AG10803 (cell line): ENCODE data around the gene RIC3.
"Not testable (repeated sequence)": the region's sequence is repeated elsewhere in the genome, so short reads cannot be mapped to it uniquely, and the experiment has no call there.

ENCODE experiments used
- DNase-seq: peaks from one replicate; pipeline ENCODE4 v3.0.0; 2010; ENCODE audit warnings: low read depth
- H3K4me3 ChIP-seq: 2 replicates; pipeline ENCODE4 v1.5.1; 2011; ENCODE audit warnings: mild to moderate bottlenecking, low read length, control low read depth
- TF ChIP-seq, protein P1 (sequence below): conservative IDR thresholded peaks from 2 replicates; pipeline ENCODE4 v1.5.1; 2011; ENCODE audit warnings: mild to moderate bottlenecking, low read length, control low read depth, inconsistent platforms

The RIC3 gene

DNA sequence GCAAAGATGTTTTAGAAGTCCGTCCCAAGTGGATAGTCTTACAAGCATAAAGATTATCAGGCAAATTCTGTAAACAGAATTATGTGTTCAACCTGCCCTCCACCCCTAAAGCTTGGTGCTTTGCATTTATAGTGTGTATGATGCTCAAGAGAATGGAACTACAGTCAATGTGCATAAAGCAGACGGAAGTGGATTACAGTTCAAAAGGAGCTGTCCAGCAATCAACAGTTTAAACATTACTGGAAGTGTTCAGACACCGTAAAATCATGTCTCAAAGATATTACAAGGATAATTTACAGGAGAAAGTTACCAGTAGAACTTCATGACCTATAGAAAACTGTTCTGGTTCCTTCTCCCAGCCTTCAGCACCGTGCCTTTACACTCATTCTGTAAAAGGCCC is 1.0 kb downstream of the RIC3 start:
- no peak overlapping the region for H3K4me3 ChIP-seq

DNA sequence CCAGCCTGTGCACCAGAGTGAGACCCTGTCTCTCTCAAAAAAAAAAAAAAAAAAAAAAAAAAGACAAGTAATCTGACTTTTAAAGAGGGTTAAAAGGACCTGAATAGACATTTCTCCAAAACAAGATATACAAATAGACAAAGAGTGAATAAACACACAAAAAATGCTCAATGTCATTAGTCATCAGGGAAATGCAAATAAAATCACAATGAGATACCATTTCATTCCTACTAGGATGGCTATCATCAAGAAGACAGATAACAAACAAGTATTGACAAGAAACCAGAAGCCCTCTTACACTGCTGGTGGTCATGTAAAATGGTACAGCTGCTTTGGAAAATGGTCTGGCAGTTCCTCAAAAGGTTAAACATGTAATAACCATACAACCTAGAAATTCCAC is 4.1 kb downstream of the RIC3 start:
- TF ChIP-seq, protein P1, sequence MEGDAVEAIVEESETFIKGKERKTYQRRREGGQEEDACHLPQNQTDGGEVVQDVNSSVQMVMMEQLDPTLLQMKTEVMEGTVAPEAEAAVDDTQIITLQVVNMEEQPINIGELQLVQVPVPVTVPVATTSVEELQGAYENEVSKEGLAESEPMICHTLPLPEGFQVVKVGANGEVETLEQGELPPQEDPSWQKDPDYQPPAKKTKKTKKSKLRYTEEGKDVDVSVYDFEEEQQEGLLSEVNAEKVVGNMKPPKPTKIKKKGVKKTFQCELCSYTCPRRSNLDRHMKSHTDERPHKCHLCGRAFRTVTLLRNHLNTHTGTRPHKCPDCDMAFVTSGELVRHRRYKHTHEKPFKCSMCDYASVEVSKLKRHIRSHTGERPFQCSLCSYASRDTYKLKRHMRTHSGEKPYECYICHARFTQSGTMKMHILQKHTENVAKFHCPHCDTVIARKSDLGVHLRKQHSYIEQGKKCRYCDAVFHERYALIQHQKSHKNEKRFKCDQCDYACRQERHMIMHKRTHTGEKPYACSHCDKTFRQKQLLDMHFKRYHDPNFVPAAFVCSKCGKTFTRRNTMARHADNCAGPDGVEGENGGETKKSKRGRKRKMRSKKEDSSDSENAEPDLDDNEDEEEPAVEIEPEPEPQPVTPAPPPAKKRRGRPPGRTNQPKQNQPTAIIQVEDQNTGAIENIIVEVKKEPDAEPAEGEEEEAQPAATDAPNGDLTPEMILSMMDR = no peak
- no peak overlapping the region for H3K4me3 ChIP-seq
- no peak for DNase-seq

More for the DNA sequence above, 1.0 kb downstream of the RIC3 start:
- TF ChIP-seq, protein P1 = no peak
- DNase-seq = no peak

DNA sequence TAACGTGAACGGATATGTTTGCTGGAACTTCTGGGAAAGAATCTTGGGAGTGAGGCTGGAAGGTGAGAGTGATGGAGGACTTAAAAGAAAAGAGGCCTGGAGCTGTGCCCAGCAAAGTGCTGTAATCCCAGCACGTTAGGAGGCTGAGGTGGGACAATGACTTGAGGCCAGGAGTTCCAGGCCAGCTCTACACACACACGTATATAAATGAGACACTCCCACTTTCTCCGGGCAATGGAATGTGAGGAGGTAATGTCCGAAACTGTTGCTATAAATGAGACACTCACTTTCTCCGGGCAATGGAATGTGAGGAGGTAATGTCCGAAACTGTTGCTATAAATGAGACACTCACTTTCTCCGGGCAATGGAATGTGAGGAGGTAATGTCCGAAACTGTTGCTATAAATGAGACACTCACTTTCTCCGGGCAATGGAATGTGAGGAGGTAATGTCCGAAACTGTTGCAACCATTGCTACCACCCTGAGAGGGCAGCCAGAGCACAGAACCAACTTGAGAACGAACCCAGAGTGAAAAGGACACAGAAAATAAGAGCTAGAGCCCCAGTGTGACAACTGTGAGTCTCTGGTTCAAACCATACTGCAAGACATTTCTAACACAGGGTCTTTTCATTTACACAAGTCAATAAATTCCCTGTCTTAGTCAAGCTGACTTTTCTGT is 7.1 kb downstream of the RIC3 start:
- not testable (repeated sequence) for H3K4me3 ChIP-seq, DNase-seq

DNA sequence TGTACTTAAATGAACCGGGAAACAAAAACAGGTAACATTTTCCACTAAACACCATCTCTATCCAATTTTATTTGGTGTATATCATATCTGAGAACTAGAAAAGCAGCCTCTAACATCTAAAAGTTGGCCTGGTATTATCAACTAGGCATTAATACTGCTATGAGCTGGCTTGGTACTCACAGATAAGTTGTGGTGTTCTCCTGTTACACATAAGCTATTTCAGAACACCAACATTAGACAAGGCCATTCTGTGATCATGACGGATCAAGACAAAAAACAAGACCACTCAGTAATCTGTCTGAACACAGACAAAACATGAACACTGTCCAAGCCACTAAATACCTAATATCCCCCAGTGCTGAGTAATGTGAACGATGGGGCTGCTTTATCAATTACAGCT is 11.9 kb downstream of the RIC3 start:
- DNase-seq = no peak
- TF ChIP-seq, protein P1 = no peak

DNA sequence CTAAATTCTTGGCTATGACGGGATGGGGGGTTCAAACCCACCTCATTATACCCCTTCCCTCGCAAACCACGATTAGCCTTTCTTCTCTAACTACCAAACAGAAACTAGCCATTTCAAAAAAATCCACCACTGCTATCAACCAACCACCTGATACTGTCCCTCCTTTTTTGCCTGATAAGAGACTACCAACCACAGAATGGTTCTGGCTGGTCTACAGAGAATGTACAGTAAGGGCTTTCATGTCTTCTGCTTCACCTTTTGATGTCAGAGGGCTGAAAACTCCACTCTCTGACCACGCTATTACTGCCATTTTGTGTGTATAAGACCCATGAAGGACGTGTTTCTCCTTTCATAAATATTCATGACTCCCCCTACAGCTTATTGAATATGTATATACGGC is 19.1 kb downstream of the RIC3 start:
- TF ChIP-seq, protein P1 = no peak
- H3K4me3 ChIP-seq = no peak overlapping the region
- no peak for DNase-seq

More for the DNA sequence above, 11.9 kb downstream of the RIC3 start:
- H3K4me3 ChIP-seq = no peak overlapping the region

DNA sequence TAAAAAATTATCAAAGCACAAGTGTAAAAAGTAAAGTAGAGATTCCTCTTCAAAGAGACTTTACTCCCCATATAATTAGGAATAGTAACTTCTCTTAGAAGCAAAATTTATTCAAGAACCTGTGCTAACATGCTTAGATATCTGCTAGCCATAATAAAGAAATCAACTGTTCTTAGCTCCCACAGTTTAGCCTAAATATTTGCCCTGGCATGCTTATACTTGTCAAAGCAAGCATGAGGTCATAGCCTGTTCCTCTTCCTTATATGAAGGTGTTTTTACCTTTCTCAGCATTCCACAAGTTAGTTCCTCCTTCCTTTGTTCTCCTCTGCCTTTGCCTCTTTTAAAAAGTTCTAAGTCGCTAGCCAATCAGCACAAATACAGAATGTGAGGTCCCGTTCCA is 30.3 kb downstream of the RIC3 start:
- TF ChIP-seq, protein P1 = no peak
- DNase-seq = no peak
- H3K4me3 ChIP-seq = no peak overlapping the region

DNA sequence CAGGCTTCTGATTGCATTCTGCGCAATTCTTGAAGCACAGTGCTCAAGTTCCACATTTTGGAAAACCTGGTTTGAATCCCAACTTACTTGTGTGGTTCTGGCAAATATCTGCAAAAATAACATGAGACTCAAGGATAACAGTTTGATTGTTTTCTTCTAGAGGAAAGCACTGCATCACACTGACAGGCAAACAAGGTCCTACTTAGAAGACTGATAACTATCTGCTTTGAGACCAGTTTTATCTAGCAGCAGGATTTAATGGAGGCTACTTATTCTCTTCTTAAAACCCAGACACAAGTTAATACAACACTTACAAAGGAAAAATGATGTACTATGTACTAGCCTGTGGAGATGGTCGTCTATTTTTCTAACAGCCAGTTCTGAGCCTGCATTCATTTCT is 41.4 kb downstream of the RIC3 start:
- TF ChIP-seq, protein P1 = no peak
- no peak overlapping the region for H3K4me3 ChIP-seq
- DNase-seq = no peak
